ENCODE measurements around the gene DENND6B. TPM values are rescaled to one million over a fixed set of nuclear protein-coding genes. Genes with fewer than 3 reads are reported as not detected.

The DENND6B gene
- total RNA-seq, 1 experiment from 2014 or later, result 11.0 TPM

- ChIA-PET RAD21 (ENCODE audit: low non-redundant PET in 1 of 2, low total read pairs in 2 of 2, uncharacterized antibody in 2 of 2, unreplicated experiment in 2 of 2) (no interaction called here), CTCF (interaction anchor here (1.6 kb wide), 1 partner anchor 8 kb away, joined by 3 read pairs; no protein-coding TSS in a partner anchor), POLR2A (no interaction called here)
- Histone ChIP-seq H2AFZ (ENCODE audit: low read depth, low read length, poor library complexity, severe bottlenecking) (no peak overlapping the region), H3K9me2 (ENCODE audit: insufficient read depth) (no peaks in the 10 kb centered on the region), H3K36me3 (ENCODE audit: control insufficient read depth in 1 of 2, insufficient read depth in 2 of 2, low read length in 2 of 2) (no peaks in the 10 kb centered on the region), H3K4me1 (ENCODE audit: control insufficient read depth in 1 of 2, insufficient read depth in 2 of 2, low read length in 2 of 2) (peaks cover 14 to 19% of the 10 kb centered on the region in 2 experiments), H4K20me1 (ENCODE audit: insufficient read depth) (no peaks in the 10 kb centered on the region), H3K27me3 (ENCODE audit: insufficient read depth, low read length) (no peaks in the 10 kb centered on the region), H3K79me2 (ENCODE audit: insufficient read depth, low read length) (no peaks in the 10 kb centered on the region), H3K9ac (ENCODE audit: low read length) (no peak overlapping the region), H3K4me2 (ENCODE audit: low read length) (no peak overlapping the region), H3K27ac (ENCODE audit: low read depth, low read length) (no peak overlapping the region), H3K4me3 (replicated peaks in 1 of 2; ENCODE audit: low read depth in 1 of 2, low read length in 2 of 2) (no peak overlapping the region), H3K9me3 (ENCODE audit: control insufficient read depth in 1 of 2, insufficient read depth in 1 of 2, low read depth in 1 of 2, low read length in 2 of 2) (no peaks in the 10 kb centered on the region)
- intact Hi-C loops (cut with micrococcal nuclease), result no loop called here
- TF ChIP-seq JUND (IDR thresholded peaks at IDR 0.05), result no peak
- TF ChIP-seq POLR2A (IDR thresholded peaks at IDR 0.05; ENCODE audit: borderline replicate concordance, extremely low read depth, insufficient read depth, insufficient read length), result no peak
- TF ChIP-seq, protein P1, sequence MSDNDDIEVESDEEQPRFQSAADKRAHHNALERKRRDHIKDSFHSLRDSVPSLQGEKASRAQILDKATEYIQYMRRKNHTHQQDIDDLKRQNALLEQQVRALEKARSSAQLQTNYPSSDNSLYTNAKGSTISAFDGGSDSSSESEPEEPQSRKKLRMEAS (IDR thresholded peaks at IDR 0.05), result no peak
- TF ChIP-seq RAD21 (IDR thresholded peaks at IDR 0.05; ENCODE audit: low read depth), result no peak
- TF ChIP-seq EZH2phosphoT487 (IDR thresholded peaks at IDR 0.05; ENCODE audit: borderline replicate concordance), result no peak
- TF ChIP-seq ATF3 (IDR thresholded peaks at IDR 0.05), result no peak
- no peak for TF ChIP-seq SRF (IDR thresholded peaks at IDR 0.05; ENCODE audit: low read depth)
- TF ChIP-seq CEBPB (IDR thresholded peaks at IDR 0.05; ENCODE audit: low read depth), result no peak
- TF ChIP-seq YY1 (IDR thresholded peaks at IDR 0.05; ENCODE audit: extremely low read depth, insufficient replicate concordance, low read depth, low read length), result no peak
- TF ChIP-seq REST (IDR thresholded peaks at IDR 0.05; ENCODE audit: low read depth), result no peak
- no peak for TF ChIP-seq ZBTB33 (IDR thresholded peaks at IDR 0.05; ENCODE audit: extremely low read depth, insufficient replicate concordance, low read length)
- no peak for TF ChIP-seq CTCF (IDR thresholded peaks at IDR 0.05 in 2 of 3, conservative IDR thresholded peaks at IDR 0.05 in 1 of 3; ENCODE audit: borderline replicate concordance in 1 of 3, insufficient read depth in 1 of 3, low read depth in 2 of 3, low read length in 2 of 3)
- no peak for TF ChIP-seq CBX3 (IDR thresholded peaks at IDR 0.05; ENCODE audit: low read depth)
- DNase-seq (ENCODE audit: low read depth, low spot score) (no peak), ATAC-seq (no peak)
- BruUV-seq (replicated peaks), result no TSS peak
Measured at GRCh38 chr22:50320116-50320515, 6.7 kb downstream of the DENND6B start.
